Activated CD4-positive, alpha-beta T cell treated with anti-CD3 and anti-CD28 coated beads, Interleukin-2, amount 10 ng/mL, durations not matched to agents 24 days and 14 days (primary cell): ENCODE data around the gene CHRDL2. TPM values are rescaled to one million over a fixed set of nuclear protein-coding genes. Genes with fewer than 3 reads are reported as not detected.

Source experiments
- DNase-seq: peaks from one replicate; pipeline ENCODE4 v3.0.0; 2022
- H3K27ac Mint-ChIP-seq: one replicate; pipeline ENCODE4 v1.8.0; 2022; ENCODE audit warnings: mild to moderate bottlenecking, mixed read lengths
- H3K27me3 Mint-ChIP-seq: one replicate; pipeline ENCODE4 v1.8.0; 2022; ENCODE audit warnings: mixed read lengths
- H3K36me3 Mint-ChIP-seq: one replicate; pipeline ENCODE4 v1.8.0; 2022; ENCODE audit warnings: low read depth, mild to moderate bottlenecking, mixed read lengths
- H3K4me1 Mint-ChIP-seq: one replicate; pipeline ENCODE4 v1.8.0; 2021; ENCODE audit warnings: mixed read lengths
- H3K4me3 Mint-ChIP-seq: one replicate; pipeline ENCODE4 v1.8.0; 2022; ENCODE audit warnings: mild to moderate bottlenecking, moderate library complexity, mixed read lengths
- H3K9me3 Mint-ChIP-seq: one replicate; pipeline ENCODE4 v1.8.0; 2021; ENCODE audit warnings: mixed read lengths
- intact Hi-C: fragments of 100-400 bp; cut with micrococcal nuclease; formaldehyde crosslinking; loops from one replicate; pipeline ENCODE4 v1.15.1; 2023
- total RNA-seq: library from RNA; stranded (reverse); gene quantifications from 2 replicates; pipeline ENCODE4 v1.2.3, GENCODE V29; 2022

Gene CHRDL2
- total RNA-seq, 1 donor from 2014 or later, result not detected

DNA sequence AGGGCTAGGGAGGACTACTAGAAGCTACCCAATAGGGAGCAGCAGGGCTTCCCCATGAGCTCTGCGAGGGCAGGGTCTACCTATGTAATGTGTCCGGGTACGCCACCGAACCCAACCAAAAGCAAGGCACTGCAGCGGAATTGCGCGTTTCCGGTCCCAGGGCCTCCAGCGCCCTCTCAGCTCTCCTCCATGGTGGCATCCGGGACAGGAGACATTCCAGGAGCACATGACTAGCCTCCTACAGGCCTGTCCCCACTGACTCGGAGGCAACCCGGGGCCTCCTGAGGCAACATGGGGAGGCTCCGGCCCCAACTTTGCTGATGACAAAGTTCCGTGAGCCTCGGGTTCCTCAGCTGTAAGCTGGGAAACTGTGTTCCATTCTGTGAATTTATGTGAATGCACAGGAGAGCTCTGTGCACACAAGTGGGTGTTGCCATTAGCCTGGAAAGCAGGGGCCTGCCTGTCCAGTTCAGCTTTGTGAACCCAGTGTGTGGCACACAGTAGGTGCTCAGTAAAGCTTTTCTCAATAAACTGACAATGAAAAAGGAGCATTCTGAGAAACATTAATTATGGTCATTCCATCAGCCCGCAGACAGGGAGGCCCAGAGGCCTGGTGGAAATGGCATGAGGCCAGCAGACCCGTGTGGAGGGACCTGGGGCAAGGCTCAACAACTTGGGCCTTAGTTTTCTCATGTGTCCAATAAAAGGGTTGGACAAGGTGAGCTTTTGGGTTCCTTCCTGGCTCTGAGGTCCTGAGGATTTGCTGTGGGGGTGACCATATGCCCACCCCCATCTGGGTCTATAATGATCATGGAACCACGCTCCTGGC, 50.3 kb downstream of the CHRDL2 start:
- no peaks in the 10 kb centered on the region for H3K36me3 Mint-ChIP-seq
- DNase-seq, result no peak
- H3K4me1 Mint-ChIP-seq, result no peaks in the 10 kb centered on the region
- H3K27me3 Mint-ChIP-seq, result peaks cover 26% of the 10 kb centered on the region
- intact Hi-C loops, result no loop called here
- H3K4me3 Mint-ChIP-seq, result no peak overlapping the region
- no peaks in the 10 kb centered on the region for H3K9me3 Mint-ChIP-seq
- H3K27ac Mint-ChIP-seq, result no peak overlapping the region

DNA sequence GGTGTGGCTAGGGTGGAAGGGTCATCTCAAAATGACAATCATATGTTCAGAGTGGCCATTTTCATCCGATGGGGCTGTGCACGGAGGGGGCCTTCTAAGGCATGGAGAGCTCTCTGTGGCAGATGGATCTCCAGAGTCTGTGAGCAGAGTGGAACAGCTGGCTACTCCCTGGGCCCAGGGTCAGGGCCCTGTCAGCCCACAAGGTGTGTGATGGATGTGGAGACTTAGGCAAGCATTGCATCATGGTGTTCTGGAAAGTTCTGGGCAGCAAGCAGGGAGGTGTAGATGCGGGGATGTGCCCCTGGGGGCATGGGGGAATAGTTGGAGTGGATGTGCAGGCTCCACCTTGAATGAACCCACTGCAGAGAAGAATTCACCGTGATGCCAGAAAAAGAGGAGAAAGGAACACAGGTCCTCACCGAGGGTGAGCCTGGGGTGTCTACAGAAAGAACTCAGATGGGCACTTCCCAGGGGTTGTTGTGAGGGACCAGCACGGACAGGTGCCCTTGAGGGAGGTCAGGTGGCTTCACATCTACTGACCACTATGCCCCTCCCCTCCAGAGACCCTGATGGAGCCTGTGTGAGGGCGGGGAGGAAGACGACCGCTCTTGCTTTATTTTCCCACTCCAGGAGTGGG, 51.1 kb downstream of the CHRDL2 start:
- no peaks in the 10 kb centered on the region for H3K36me3 Mint-ChIP-seq
- no peaks in the 10 kb centered on the region for H3K4me1 Mint-ChIP-seq
- no peaks in the 10 kb centered on the region for H3K9me3 Mint-ChIP-seq
- intact Hi-C loops, result no loop called here
- no peak overlapping the region for H3K4me3 Mint-ChIP-seq
- DNase-seq, result no peak
- H3K27me3 Mint-ChIP-seq, result peaks cover 23% of the 10 kb centered on the region
- H3K27ac Mint-ChIP-seq, result no peak overlapping the region

DNA sequence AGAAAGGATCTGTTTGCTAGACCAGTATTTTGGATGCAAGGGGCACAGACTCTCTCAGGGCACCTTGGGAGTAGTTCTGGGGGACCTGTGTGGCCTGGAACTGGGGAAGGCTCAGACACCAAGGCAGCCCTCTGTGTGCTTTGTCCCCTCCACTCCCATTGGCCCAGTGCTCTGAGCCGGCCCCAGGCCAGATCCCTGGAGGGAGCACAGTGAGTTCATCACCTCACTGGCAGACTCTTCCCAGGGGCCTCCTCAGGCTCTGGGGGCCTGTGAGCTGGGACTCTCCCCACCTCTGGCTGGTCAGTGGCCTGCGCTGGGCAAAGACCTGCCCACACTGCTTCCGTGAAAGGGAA, 51.7 kb downstream of the CHRDL2 start:
- intact Hi-C loops, result no loop called here

DNA sequence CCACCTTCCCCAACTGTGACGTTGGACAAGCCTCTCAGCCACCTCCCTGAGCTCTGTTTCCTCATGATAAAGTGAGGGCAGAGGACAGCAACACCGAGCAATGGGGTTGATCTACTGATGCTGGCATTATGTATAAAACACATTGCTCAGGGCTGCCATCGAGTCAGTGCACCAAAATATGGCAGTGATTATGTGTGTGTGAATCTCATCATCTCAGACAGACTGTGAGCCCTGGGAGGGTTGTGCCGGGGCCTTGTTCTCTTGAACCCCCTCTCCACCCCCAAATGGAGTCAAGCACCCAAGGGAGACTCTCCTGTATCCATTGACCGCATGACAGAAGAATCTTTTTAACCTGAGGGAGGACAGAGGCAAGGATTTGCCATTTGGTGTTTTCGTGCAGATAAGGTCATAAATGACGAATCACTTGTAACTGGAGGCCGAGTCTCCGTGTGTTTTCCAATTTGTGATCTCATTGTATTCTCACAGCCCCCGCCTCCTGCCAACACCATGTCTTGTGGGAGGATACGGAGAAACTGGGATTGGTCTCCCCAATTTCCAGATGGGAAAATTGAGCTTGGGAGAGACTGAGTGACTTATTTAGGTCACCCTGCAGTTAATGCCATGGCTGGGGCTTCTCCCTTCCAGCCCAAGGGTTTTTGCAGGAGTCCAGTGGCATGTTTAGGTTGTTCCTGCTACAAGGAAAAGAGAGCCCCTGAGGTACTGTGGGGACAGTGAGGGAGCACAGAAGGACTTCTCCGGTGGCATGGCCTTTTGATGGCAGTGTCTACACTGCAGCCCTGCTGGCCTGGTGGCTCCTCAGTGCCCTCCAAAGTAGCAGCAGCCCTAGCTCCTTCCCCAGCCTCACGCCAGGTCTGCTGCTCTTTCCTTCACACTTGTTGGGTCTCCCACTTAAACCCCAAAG, 52.4 kb downstream of the CHRDL2 start:
- no peak for DNase-seq

More for the DNA sequence above, 51.7 kb downstream of the CHRDL2 start:
- H3K9me3 Mint-ChIP-seq, result no peaks in the 10 kb centered on the region
- H3K27ac Mint-ChIP-seq, result no peak overlapping the region
- no peaks in the 10 kb centered on the region for H3K4me1 Mint-ChIP-seq
- no peaks in the 10 kb centered on the region for H3K36me3 Mint-ChIP-seq
- DNase-seq, result no peak
- H3K27me3 Mint-ChIP-seq, result peaks cover 16% of the 10 kb centered on the region
- H3K4me3 Mint-ChIP-seq, result no peak overlapping the region

DNA sequence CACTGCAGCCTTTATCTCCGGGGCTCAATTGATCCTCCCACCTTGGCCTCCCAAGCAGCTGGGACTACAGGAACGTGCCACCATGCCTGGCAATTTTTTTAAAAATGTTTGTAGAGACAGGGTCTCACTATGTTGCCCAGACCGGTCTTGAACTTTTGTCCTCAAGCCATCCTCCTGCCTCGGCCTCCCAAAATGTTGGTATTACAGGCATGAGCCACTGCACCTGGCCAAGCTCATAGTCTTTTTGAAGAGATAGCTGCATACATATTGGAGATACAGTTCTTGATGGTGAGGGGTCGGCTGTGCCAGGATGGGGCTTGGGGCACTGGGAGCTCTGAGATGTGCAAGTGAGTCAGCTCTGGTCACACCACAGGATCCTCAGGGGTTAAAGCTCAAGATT, 53.2 kb downstream of the CHRDL2 start:
- Mint-ChIP-seq H3K36me3 (no peaks in the 10 kb centered on the region), H3K4me3 (no peak overlapping the region), H3K27me3 (peaks cover 8% of the 10 kb centered on the region), H3K27ac (no peak overlapping the region), H3K9me3 (no peaks in the 10 kb centered on the region), H3K4me1 (no peaks in the 10 kb centered on the region)
- DNase-seq, result no peak
- intact Hi-C loops, result no loop called here

More for the DNA sequence above, 52.4 kb downstream of the CHRDL2 start:
- peaks cover 11% of the 10 kb centered on the region for H3K27me3 Mint-ChIP-seq
- H3K36me3 Mint-ChIP-seq, result no peaks in the 10 kb centered on the region
- H3K4me1 Mint-ChIP-seq, result no peaks in the 10 kb centered on the region
- no peak overlapping the region for H3K27ac Mint-ChIP-seq
- no peak overlapping the region for H3K4me3 Mint-ChIP-seq
- no peaks in the 10 kb centered on the region for H3K9me3 Mint-ChIP-seq
- intact Hi-C loops, result no loop called here

DNA sequence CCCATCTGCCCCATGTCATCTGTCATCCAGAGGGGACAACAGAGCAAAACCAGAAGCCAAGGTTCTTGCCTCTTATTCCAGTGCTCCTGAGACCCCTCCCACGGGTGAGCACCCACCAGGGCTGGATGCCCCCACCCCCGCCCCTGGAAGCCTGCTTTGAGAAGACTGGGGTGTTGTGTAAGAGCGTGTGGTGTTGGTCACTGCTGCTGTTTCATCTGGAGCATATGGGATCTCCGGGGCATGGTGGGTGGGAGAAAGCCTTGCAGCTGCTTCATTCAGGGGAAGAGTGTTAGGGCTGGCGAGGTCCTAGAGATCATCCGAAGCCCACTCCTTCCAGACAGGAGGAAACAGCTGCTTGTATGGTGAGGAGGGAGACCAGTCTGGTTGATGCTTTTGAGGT, 54.1 kb downstream of the CHRDL2 start:
- Mint-ChIP-seq H3K27me3 (no peaks in the 10 kb centered on the region), H3K9me3 (no peaks in the 10 kb centered on the region), H3K4me3 (no peak overlapping the region), H3K36me3 (no peaks in the 10 kb centered on the region), H3K4me1 (no peaks in the 10 kb centered on the region), H3K27ac (no peak overlapping the region)
- DNase-seq, result no peak
- intact Hi-C loops, result no loop called here

DNA sequence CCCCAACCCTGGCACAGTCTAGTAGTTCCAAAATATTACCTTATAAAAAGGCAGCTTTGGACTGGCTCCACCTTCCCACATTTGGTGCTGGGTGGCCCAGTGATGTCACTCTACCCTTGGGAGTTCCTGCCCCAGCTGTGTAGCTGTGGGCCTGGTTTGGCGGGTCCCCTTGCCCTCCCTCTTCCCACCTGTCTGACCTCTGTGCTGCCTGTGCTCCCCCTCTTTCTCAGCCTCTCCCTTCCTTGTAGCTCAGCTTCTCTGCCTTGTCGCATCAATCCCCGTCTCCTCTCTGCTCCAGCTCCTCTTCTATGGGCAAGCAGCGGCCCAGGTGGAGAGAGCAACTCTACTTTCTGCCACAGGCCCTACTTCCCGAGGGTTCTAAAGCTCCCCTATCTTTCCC, 54.6 kb downstream of the CHRDL2 start:
- H3K4me3 Mint-ChIP-seq, result no peak overlapping the region
- H3K27me3 Mint-ChIP-seq, result no peaks in the 10 kb centered on the region
- H3K9me3 Mint-ChIP-seq, result no peaks in the 10 kb centered on the region
- no peak for DNase-seq
- no peak overlapping the region for H3K27ac Mint-ChIP-seq
- intact Hi-C loops, result no loop called here
- no peaks in the 10 kb centered on the region for H3K4me1 Mint-ChIP-seq
- H3K36me3 Mint-ChIP-seq, result no peaks in the 10 kb centered on the region

DNA sequence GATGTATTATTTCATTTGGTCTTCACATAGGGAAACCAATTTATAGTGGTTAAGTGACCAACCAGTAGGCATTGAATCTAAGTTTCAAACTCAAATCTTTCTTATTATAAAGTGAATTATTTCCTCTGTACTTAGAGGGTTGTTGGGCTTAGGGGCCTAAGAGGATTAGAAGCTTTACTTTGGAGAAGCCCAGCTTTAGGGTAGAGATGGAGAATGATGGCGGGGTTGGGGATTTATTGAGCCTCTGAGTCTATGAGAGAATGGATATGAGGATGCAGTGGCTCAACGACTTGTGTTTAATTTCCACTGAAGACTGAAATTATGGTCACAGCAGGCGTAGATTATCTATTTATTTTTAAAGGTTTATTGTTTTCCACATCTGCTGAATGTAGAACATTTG, 55.5 kb downstream of the CHRDL2 start:
- intact Hi-C loops, result no loop called here
- no peaks in the 10 kb centered on the region for H3K36me3 Mint-ChIP-seq
- no peak overlapping the region for H3K4me3 Mint-ChIP-seq
- H3K27ac Mint-ChIP-seq, result no peak overlapping the region
- no peaks in the 10 kb centered on the region for H3K4me1 Mint-ChIP-seq
- no peak for DNase-seq
- H3K9me3 Mint-ChIP-seq, result no peaks in the 10 kb centered on the region
- H3K27me3 Mint-ChIP-seq, result no peaks in the 10 kb centered on the region

DNA sequence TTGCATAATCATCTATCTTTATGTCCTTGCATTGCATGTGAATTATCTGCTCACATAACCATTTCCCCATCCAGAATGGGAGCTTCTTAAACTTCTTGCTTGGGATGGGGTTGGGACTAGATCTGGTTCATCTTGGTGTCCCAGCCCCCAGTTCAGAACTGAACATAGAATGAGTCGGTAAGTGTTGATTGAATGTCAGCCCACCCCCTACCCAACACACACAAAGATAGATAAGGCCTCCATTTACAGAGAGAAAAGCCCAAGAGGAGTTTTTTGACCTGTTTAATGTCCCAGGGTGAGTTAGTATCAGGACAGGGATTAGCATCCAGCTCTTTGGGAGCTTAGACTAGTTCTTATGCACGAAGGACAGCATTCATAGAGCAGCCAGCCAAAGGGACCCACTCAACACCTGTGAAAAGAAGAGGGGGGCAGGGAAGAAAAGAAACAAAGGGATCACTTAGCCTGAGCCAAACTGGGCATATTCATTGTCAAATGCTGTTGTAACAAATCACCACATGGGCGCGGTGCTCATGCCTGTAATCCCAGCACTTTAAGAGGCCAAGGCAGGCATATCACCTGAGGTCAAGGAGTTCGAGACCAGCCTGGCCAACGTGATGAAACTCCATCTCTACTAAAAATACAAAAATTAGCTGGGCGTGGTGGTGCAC, 57.4 kb downstream of the CHRDL2 start:
- H3K9me3 Mint-ChIP-seq, result no peaks in the 10 kb centered on the region

DNA sequence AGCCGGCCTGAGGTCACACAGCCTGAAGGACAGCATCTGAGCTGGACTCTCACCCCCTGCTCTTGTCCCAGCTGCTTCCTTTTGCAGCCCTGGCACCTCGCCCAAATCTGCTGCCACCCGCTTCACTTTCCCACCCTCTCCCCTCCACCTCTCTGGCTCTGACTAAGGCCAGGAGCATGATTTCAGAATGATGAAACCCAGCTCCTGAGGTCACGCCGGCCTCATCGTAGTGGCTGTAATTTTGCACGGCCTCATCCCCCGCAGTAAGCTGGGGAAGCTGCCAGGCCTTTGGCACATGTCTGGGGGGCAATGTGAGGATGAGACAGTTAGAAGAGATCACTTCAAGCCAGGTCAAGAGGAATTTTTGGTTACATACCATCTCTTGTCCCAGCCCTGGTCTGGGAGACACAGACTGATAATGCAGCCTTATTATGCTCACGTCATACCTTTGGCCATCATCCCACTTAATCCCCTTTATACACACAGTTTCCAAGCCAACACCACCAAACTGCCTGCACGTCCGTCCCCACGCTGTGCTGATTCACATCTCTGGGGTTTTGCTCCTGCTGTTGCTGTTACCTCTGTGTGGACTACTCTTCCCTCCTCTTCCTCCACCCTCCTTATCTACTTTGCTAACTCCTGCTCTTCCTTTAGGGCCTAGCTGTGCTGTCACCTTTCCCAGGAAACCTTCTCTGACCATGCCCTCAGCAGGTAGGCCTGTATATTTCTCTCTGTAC, 58.1 kb downstream of the CHRDL2 start:
- H3K36me3 Mint-ChIP-seq, result no peaks in the 10 kb centered on the region
- intact Hi-C loops, result no loop called here
- no peaks in the 10 kb centered on the region for H3K27me3 Mint-ChIP-seq
- H3K27ac Mint-ChIP-seq, result no peak overlapping the region
- H3K4me1 Mint-ChIP-seq, result no peaks in the 10 kb centered on the region
- no peak overlapping the region for H3K4me3 Mint-ChIP-seq
- no peak for DNase-seq
- H3K9me3 Mint-ChIP-seq, result no peaks in the 10 kb centered on the region

More for the DNA sequence above, 57.4 kb downstream of the CHRDL2 start:
- Mint-ChIP-seq H3K36me3 (no peaks in the 10 kb centered on the region), H3K4me1 (no peaks in the 10 kb centered on the region), H3K27me3 (no peaks in the 10 kb centered on the region), H3K27ac (no peak overlapping the region), H3K4me3 (no peak overlapping the region)
- intact Hi-C loops, result no loop called here
- DNase-seq, result no peak

DNA sequence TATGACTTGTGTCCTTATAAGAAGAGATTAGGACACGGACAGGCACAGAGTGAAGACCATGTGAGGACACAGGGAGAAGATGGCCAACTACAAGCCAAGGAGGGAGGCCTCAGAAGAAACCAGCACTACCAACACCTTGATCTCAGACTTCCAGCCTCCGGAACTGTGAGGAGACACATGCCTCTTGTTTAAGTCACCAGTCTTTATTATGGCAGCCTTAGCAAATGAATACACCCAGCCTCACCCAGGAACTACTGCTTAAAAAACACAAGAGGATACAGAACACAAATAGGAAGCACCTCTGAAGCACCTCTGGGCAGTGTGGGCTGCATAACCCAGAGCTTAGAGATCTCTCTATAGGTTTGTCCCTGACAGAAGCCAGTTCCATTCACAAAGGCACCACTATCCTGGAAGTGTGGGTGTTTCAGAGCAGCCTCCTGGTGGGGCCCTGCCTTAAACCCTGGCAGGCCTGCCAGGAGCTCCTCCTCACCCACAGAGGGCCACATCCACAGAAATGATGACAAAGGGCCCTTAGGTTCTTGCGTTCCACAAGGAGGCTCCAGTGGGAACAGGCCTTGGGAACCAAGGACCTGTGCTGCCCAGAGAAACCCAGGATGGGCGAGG, 58.8 kb downstream of the CHRDL2 start:
- DNase-seq, result no peak
- Mint-ChIP-seq H3K27me3 (no peaks in the 10 kb centered on the region), H3K4me3 (no peak overlapping the region), H3K9me3 (no peaks in the 10 kb centered on the region), H3K4me1 (no peaks in the 10 kb centered on the region), H3K36me3 (no peaks in the 10 kb centered on the region), H3K27ac (no peak overlapping the region)
- intact Hi-C loops, result no loop called here

DNA sequence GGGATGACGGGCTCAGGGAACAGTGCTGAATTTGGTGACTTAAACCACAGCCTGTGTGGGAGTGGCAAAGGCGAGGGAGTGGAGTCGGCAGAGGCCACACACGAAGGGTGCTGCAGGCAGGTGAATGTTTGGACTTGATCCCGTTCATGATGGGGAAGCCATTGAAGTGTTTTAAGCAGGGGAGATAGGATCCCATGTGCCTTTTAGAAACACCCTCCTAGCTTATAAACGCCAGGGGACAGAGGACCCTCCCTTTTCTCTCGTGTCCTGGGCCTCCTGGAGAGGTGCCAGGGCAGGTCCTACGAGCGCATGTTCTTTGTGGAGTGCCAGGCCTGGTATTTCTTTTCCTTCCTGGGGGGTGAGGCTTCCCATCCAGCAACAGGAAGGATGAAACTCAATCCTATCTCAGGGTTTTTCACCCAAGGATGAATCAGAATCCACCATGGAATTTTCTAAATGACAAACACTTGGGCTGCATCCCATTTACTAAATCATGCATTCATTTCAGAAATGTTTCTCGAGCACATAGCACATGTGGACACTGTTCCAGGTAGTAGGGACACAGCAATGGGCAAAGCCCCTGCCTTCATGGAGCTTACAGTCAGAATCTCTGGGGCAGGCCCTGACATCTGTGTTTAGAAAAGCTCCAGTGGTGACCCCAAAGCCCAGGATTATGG, 59.6 kb downstream of the CHRDL2 start:
- intact Hi-C loops, result no loop called here
- Mint-ChIP-seq H3K27me3 (no peaks in the 10 kb centered on the region), H3K4me3 (no peak overlapping the region), H3K36me3 (no peaks in the 10 kb centered on the region), H3K4me1 (no peaks in the 10 kb centered on the region), H3K9me3 (no peaks in the 10 kb centered on the region), H3K27ac (no peak overlapping the region)
- no peak for DNase-seq
